NB4 (cell line): ENCODE results near the gene RANBP3.

Experiments
- CTCF ChIP-seq: IDR thresholded peaks from one replicate; pipeline ENCODE4 v1.5.1; 2012; ENCODE audit warnings: low read depth, low read length
- MAX ChIP-seq: IDR thresholded peaks from 2 replicates; pipeline ENCODE4 v1.6.1; 2011; ENCODE audit warnings: low read depth, low read length
- POLR2A ChIP-seq: IDR thresholded peaks from 2 replicates; pipeline ENCODE4 v1.6.1; 2011; ENCODE audit warnings: mild to moderate bottlenecking; ENCODE audit not compliant: insufficient read length; ENCODE audit errors: extremely low read depth

- TF ChIP-seq POLR2A, result no peak
- TF ChIP-seq CTCF, result no peak
- TF ChIP-seq MAX, result no peak
Observed at GRCh38 chr19:6018786-6019185, 40.8 kb upstream of the RANBP3 start.
